ENCODE results near the gene MYH11.
"Not testable (repeated sequence)": the region's sequence is repeated elsewhere in the genome, so short reads cannot be mapped to it uniquely, and the experiment has no call there.

The MYH11 gene

DNA sequence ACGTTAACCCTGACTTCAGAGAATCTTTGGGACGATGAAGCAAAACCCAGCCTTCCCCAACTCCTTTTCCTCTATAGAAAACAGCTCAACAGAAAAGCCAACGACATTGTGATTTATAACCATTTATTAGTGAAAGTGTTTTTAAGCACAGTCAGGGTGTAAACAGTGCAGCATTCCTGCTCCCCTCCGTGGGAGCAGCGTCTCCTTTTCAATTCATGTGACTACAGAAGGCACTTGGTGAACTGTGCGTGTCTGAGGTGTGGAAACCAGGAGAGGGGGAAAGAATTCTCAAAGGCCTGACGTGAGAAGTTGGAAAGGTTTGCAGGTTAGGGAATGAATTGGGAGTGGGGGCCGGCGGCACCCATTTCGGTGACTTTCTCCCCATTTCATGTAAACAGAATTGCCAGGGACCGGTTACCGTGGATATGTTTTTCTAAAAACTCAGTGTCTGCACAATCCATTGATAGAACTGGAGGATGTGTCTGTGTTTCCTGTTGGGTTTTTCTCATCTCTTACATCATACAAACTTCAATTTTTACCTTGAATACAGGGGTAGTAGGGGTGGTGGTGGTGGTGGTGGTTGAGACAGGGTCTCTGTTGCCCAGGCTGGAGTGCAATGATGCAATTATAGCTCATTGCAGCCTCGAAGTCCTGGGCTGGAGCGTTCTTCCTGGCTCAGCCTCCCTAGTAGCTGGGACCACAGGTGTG is 153.6 kb downstream of the MYH11 start:
- DNase-seq, result no peak

DNA sequence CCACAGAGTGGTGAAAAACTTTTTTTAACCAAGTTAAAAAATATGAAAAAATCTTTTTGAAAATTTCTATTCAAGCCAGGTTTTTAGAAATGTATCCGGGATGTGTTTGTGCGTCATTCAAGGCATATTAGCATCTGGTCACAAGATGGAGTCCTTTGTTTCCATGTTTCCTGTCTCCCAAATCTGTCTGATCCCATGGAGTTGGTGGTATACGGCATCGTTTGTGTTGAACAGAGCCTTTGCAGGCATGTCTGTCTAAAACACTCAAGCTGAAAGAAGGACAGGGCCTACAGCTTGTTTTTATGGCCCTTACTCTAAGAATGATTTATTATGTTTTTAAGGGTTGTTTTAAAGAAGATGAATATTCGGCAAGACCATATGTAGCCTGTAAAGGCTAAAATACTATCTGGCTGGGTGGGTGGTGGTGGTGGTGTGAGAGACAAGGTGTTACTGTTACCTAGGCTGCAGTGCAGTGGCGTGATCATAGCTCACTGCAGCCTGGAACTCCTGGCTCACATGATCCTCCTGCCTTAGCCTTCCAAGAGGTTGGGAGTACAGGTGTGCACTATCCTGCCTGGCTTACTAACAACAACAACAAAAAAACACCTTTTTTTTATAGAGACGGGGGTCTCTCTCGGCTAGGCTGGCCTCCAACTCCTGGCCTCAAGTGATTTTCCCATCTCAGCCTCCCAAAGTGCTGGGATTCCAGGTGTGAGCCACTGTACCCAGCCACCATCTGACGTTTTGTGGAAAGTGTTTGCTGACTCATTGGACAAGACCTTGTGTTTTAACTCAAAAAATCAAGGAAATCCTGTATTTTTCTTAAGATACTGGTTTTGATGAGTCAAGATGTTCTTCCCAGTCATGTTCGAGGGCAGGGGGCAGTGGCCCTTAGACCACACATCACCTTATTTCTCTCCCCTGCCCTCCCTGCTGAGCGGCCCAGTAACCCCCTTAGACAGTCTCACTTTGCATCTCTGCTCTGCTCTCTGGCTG is 154.6 kb downstream of the MYH11 start:
- no peak for DNase-seq

DNA sequence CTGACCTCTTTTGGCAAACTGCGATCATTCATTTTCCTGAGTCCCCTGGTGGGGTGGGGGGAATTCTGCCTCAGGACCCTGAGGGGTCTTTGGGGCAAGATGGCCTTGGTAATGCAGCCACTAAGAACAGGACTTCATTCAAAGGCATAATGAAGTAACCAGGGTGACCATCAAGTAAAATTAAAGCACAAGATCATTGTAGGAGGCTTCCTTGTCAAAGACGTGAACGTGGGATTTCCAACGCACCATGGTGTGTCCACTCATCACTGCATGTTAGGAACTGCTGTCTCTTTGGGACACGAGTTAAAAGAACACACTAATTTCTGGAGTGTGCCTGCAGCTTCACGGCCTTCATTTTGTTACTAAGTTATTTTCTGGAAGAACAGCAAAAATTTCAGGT is 155.5 kb downstream of the MYH11 start:
- DNase-seq, result no peak

DNA sequence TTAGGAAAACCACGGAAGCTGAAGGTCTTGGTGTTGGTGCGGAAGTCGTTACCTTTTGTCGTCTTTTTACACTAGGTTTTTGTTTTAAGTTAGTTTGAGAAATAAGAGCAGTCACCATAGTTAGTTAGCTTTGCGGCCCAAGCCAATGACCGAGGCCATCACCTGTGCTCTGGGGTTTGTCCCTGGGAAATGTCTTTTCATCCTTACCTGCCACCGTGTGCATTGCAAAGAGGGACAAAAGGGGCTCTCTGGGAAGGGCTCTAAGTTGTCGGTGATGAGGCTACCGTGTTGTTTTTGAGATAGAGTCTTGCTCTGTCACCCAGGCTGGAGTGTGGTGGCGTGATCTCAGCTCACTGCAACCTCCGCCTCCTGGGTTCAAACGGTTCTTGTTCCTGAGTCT is 157.0 kb downstream of the MYH11 start:
- no peak for DNase-seq

DNA sequence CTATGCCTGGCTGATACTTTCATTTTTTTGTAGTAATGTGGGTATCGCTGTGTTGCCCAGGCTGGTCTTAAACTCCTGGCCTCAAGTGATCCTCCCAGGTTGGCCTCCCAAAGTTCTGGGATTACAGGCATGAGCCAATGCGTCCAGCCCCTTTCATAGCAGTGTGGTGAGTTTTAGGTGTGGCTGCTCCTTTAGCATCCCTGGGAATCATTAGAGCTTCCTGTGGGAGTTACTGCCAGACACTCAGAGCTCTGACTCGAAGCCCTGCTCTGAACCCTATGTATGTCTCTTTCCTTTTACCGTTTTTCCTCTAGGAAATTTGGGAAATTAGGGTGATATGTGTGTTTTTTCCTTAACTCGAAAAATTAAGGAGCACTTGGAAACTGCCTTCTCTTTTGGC is 162.3 kb downstream of the MYH11 start:
- DNase-seq, result no peak

DNA sequence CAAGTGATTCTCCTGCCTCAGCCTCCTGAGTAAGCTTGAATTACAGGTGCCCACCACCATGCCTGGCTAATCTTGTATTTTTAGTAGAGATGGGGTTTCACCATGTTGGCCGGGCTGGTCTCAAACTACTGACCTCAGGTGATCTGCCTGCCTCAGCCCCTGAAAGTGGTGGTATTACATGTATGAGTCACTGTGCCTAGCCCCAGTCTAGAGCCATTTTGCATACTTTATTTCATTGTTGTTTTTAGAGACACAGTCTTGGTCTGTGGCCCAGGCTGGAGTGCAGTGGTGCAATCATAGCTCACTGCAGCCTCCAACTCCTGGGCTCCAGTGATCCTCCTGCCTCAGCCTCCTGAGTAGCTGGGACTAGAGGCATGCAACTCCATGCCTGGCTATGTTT is 164.3 kb downstream of the MYH11 start:
- not testable (repeated sequence) for DNase-seq

DNA sequence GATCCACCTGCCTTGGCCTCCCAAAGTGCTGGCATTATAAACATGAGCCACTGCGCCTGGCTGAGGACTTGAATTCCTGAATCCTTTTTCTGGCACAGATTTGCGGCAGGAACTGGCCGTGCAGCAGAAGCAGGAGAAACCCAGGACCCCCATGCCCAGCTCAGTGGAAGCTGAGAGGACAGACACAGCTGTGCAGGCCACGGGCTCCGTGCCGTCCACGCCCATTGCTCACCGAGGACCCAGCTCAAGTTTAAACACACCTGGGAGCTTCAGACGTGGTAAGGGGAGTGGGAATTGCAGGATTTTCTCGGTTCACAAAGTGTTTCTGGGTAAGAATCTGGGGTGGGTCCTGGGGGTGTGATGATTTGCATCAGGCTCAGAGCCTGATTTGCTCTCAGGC is 165.8 kb downstream of the MYH11 start:
- no peak for DNase-seq

DNA sequence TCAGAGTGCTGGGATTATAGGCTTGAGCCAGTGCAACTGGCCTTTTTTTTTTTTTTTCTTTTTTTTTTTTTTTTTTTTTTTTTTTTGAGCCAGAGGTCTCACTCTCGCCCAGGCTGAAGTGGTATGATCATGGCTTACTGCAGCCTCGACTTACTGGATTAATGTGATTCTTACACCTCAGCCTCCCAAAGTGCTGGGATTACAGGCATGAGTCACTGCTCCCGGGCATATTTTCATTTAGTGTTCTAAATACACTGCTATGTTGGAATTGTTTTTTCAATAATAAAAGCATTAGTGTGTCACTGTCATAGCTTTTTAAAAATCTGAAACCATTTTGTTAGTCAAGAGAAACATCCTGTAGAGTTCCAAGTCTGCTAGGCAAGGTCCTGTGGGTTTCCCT is 166.5 kb downstream of the MYH11 start:
- DNase-seq, result no peak

DNA sequence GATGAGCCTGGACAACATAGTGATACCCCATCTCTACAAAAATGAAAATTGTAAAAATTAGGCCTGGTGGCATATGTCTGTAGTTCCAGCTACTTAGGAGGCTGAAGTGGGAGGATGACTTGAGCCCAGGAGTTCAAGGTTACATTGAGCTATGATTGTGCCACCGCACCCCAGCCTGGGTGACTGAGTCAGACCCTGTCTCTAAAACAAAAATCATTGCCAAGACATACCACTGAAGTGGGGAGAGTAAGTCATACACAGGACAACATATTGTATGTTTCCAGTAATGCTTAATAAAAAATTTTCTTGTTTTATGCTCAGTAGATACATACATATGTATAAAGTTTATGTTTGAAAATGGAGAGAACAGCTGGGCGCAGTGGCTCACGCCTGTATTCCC is 167.5 kb downstream of the MYH11 start:
- DNase-seq, result no peak

DNA sequence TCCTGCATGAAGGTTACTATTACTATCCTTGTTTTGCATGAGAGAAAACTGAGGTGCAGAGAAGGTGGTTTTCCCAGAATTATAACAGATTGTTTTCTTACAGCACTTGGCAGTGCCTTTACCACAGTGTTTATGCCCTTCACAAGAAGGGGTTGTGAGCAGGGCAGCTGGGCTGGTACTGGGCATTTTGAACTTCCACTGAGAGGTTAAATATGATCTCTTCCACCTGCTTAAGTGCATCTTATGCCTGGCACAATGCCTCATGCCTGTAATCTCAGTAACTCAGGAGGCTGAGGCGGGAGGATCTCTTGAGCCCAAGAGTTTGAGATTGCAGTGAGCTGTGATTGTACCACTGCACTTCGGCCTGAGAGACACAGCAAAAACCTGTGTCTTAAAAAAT is 170.5 kb downstream of the MYH11 start:
- no peak for DNase-seq

DNA sequence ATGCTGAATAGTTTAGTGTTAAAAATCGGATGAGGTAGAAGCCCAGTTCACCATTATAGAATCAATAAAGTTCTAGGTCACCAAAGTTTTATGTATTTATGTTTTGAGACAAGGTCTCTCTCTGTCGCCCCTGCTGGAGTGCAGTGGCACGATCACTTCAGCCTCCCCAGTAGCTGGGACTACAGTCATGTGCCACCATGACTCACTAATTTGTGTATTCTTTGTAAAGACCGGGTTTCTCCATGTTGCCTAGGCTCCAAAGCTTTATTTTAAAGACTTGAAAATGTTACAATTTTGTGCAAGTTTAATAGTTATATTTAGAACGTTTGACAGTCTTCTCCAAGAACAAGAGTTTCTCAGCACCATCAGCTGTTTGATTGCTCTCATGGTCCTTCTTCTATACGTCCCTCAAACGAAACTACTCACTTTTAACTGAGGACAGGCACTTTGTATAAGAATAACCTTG is 174.7 kb downstream of the MYH11 start:
- DNase-seq, result no peak

DNA sequence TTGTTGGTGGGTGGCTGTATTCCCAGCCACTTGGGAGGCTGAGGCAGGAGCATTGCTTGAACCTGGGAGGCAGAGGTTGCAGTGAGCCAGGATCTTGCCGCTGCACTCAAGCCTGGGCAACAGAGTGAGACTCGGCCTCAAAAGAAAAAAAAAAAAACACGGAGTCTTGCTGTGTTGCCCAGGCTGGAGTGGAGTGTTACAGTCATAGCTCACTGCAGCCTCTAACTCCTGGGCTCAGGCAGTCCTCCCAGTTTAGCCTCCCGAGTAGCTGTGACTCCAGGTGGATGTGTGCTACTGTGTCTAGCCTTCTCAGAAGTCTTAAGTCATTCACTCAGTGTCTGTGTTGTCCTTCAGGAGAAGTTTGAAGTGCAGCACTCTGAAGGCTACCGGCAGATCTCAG is 179.4 kb downstream of the MYH11 start:
- DNase-seq, result no peak

DNA sequence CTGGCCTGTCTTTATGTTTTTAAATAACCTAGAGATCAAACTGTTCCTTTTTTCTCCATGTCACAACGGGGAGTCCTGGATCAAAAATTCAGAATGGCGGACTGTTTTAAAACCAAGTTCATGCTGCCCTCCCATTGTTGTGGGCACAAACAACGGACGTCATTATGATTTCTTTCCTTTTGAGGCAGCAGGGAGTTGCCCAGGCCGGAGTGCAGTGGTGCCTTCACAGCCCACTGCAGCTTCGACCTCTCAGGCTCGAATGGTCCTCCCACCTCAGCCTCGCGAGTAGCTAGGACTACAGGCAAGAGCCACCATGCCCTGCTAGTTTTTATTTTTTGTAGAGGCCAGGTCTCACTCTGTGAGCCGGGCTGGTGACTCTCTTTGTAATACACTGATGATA is 180.3 kb downstream of the MYH11 start:
- no peak for DNase-seq

DNA sequence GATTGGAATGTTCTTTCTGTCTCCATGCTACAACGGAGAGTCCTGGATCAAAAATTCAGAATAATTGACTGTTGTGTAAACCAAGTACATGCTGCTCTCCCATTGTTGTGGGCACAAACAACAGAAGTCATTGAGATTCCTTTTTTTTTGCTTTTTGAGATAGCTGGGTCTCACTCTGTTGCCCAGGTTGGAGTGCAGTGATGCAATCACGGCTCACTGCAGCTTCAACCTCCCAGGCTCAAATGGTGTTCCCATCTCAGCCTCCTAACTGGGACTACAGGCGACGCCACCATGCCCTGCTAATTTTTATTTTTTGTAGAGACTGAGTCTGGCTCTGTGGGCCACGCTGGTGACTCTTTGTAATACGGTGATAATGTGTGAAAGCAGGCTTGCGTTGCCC is 182.3 kb downstream of the MYH11 start:
- DNase-seq, result no peak

DNA sequence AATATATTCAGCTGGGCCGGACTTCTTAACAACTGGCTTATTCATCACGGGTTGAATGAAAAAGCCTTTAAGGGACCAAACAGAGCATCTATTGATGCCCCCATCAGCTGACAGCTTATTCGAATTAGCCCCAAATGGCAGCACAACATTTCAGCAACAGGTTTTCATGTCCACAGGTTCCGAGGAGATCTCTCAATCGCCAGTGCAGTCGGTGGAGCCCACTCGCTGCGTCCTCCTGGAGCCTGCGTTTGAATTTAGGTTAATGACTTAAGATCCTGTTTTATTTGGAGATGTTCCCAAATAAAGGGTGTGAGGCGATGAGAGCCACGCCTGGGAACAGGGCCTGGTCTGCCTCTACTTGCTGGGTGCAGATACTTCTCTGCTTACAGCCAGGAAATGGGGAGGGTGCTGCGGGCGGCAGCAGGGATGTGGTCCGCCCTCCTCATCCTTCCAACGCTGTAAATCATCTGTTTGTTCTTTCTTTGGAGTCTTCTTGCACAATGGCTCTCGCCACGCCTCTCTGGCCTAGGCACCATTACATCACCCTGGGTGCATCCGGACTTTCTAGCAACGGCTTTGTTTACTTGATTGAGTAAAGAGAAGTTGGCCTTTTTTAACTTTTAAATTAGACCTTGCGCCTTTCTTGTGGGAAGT is 184.2 kb downstream of the MYH11 start:
- no peak for DNase-seq

DNA sequence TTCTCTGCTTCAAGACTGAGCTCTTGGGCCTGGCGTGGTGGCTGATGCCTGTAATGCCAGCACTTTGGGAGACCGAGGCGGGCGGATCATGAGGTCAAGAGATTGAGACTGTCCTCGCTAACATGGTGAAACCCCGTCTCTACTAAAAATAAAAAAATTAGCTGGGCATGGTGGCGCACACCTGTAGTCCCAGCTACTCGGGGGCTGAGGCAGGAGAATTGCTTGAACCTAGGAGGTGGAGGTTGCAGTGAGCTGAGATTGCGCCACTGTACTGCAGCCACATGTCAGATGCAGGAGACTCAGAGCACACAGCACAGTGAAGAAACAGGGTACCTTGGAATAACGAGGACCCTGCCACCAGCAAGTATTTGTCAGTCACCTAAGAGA is 184.7 kb downstream of the MYH11 start:
- not testable (repeated sequence) for DNase-seq

DNA sequence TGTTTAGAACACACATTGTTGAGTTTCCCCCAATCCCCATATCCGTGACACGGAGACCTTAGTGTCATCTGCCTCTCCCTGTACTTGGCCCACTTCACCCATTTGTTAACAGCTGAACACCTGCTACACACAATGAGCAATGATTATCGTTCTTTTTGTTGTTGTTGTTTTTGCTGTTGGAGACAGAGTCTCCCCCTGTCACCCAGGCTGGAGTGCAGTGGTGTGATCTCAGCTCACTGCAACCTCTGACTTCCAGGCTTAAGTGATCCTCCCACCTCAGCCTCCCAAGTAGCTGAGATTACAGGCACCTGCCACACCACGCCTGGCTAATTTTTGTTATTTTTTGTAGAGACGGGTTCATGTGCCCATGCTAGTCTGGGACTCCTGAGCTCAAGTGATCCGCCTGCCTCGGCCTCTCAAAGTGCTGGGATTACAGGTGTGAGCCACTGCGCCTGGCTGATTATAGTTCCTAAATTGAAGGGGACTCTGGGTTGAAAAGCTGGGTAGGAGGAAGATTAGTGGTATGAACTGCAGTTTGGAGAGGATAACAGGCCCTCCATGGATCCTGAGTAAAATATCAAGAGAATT is 185.2 kb downstream of the MYH11 start:
- no peak for DNase-seq

DNA sequence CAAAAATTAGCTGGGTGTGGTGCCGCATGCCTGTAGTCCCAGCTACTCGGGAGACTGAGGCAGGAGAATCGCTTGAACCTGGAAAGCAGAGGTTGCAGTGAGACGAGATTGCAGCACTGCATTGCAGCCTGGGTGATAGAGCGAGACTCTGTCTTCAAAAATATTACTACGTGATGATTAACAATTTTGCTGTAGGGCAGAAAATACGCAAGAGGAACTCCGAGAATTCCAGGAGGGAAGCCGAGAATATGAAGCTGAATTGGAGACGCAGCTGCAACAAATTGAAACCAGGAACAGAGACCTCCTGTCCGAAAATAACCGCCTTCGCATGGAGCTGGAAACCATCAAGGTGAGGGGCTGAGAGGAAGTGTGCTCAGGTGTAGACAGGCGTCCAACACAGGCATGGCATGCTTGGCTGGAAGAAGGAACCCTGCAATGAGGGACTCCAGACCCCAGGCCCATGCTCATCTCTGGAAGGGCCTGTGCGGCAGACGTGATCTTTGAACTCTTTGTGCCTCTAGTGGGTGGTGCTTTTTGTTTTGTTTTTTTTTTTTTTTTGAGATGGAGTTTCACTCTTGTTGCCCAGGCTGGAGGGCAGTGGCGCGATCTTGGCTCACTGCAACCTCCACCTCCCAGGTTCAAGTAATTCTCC is 189.6 kb downstream of the MYH11 start:
- DNase-seq, result no peak

DNA sequence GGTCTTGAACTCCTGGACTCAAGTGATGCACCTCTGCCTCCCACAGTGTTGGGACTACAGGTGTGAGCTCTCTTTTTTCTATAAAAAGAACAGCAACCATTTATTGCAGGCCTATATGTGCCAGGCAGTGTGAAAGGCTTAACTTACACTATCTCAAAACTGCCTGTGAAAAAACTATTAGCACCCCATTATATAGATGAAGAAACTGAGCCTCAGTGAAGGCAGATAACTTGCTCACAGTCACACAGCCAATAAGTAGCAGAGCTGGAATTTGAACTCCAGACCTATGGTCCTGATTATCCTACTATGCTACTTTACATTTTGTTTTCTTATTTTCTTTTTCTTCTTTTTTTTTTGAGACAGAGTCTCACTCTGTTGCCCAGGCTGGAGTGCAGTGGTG is 191.7 kb downstream of the MYH11 start:
- DNase-seq, result no peak

DNA sequence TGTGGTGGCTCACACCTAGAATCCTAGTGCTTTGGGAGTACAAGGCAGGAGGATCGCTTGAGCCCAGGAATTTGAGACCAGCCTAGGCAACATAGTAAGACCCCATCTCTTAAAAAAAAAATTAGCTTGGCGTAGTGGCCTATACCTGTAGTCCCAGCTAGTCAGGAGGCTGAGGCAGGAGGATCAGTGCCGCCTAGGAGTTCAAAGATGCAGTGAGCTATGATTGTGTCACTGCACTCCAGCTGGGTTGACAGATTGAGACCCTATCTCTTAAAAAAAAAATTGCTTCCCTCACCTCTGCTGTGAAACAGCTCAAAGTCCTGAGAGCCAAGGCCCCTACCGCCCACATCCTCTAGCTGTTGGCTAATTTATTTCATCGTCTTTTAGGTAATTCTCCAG is 196.6 kb downstream of the MYH11 start:
- DNase-seq, result no peak

DNA sequence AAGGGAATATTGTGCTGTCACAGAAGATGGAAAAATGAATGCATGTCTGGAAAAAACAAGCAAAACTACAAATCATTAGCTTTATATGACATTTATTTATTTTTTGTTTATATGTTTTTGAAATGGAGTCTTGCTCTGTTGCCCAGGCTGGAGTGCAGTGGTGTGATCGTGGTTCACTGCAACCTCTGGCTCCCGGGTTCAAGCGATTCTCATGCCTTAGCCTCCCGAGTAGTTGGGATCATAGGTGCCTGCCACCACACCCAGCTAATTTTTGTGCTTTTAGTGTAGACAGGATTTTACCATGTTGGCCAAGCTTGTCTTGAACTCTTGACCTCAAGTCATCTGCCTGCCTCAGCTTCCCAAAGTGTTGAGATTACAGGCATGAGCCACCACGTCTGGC is 198.3 kb downstream of the MYH11 start:
- no peak for DNase-seq

DNA sequence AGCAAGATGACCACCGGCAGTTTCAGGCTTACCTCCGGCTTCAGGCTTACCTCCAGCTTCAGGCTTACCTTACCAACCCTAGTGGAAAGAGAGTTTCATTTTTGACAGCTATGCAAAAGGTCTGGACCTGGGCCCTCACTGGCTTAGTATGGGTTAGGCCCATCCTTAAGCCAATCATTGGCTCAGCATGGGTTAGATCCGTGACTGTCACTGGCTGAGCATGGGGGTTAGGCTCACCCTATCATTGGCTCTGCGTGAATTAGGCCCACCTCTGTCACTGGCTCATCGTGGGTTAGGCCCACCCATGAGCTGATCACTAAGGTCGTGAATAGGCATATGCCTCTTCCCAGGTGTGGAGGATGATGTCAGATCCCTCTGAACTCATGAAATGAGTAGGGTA is 198.7 kb downstream of the MYH11 start:
- DNase-seq, result no peak

DNA sequence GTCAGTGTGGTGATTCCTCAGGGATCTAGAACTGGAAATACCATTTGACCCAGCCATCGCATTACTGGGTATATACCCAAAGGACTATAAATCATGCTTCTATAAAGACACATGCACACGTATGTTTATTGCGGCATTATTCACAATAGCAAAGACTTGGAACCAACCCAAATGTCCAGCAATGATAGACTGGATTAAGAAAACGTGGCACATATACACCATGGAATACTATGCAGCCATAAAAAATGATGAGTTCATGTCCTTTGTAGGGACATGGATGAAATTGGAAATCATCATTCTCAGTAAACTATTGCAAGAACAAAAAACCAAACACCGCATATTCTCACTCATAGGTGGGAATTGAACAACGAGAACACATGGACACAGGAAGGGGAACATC is 201.3 kb downstream of the MYH11 start:
- DNase-seq, result not testable (repeated sequence)
